HG02970 (cell line): ENCODE data around the gene VIPR1.

Source experiments
- ATAC-seq: cut with Tn5 transposase; IDR thresholded peaks from one replicate; pipeline ENCODE4 v1.9.1; 2021; ENCODE audit warnings: mild to moderate bottlenecking, moderate library complexity, moderate number of reproducible peaks; ENCODE audit not compliant: unreplicated experiment, low FRiP score

Gene VIPR1

DNA sequence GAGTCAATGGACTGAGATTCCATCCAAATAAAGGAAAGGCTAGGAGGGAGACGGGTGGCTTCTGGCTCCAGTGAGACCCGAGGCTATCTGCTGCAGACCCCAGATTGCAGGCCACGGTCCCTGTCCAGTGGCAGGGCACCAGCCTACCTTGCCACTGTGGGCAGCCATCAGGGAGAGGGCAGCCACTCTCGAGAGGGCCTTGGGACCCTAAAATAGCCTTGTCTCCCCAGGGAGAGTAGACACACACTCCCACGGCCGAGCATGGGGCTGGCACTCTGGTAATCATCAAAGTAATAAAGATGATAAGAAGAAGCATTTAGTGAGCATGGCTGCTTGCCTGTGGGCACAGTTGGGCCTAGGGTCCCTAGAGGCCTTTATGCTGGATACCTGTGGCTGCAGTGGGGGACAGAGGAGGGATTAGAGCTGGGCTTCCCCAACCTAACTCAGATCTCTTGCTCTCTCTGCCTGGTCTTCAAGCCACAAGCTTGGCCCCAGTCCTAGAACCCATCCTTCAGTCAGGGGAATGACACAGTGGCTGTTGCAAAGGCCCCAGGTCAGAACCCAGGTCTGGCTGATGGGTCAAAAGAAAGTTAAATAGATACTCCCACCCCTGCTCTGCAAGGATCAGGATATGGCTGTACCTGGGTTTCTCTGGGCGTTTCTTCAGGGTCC is 9.2 kb upstream of the VIPR1 start:
- ATAC-seq: no peak

DNA sequence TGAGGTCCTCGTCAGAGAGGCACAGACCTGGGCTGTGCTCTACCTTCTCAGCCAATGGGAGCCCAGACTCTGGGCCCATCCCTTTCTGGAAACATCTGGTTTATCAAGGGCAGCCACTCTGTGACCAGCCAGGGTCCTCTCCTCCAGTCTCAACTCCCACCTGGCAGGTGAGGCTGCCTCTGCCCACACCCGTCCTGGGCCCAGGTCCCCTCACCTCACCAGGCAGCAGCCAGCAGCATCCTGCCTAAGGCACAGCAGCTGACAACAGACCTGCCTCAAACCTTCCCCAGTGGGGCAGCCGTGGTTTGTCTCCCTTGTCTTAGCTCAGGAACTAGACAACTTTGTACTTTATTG is 8.7 kb upstream of the VIPR1 start:
- no peak for ATAC-seq

DNA sequence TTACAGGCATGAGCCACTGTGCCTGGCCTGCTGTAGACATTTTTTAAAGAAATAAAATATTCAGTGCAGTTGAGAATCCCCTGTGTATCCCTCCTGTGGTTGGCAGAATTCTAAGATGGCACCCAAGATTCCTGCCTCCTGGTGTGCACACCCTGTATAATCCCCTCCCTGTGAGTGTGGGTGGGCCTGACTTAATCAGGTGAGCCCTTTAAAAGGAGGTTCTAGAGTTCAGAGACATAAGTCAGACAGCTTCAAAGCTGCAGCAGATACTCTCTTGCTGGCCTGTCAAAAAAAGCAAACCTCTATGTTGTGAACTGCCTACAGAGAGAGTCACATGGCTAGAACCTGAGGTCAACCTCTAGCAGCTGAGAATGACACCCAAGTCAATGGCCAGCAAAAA is 7.0 kb upstream of the VIPR1 start:
- ATAC-seq: no peak

DNA sequence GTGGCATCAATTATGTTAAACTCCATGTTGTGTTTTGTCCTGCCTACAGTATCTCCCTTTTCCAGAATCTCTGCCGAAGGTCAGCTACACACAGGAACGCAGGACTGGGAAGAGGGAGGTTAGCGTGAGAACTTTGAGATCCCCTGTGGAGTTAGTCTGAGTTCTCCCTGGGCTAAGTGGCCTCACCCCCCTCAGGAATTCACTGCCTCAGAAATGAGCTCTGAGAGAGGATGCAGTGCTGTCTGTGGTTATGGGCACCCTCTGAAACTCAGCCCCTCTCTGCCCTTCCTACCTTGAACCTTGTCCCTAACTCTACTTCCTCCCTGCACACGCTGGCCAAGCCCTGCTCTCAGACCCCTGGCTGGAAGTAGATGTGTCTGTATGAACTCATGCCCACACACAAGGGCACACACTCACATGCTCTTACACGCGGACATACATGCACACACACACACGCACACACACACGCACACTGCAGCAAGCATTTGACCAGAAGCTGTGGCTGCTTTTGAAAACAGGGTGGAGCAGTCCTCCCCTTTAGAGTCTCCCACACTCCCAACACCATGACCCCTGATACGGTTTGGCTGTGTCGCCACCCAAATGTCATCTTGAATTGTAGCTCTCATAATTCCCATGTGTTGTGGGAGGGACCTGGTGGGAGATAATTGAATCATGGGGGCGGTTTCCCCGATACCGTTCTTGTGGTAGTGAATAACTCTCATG is 5.3 kb upstream of the VIPR1 start:
- no peak for ATAC-seq

DNA sequence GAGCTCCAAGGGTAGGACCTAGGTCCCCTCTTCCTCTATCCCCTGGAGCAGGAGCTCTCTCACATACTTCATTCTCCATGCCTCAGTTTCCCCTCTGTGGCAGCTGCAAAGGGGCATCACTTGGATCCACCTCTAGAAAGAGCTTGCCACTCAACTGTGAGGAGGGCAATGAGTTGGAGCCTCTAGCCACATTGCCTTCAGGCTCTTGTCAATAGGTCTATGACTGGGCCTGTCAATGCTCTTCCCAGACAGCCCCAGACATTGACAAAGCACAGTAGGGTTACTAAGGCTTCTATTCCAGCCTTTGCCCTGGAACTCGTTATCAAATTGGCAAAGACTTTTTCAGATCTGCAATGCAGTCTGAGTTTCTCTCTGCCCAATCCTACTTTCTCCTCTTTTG is 4.4 kb upstream of the VIPR1 start:
- ATAC-seq: no peak

DNA sequence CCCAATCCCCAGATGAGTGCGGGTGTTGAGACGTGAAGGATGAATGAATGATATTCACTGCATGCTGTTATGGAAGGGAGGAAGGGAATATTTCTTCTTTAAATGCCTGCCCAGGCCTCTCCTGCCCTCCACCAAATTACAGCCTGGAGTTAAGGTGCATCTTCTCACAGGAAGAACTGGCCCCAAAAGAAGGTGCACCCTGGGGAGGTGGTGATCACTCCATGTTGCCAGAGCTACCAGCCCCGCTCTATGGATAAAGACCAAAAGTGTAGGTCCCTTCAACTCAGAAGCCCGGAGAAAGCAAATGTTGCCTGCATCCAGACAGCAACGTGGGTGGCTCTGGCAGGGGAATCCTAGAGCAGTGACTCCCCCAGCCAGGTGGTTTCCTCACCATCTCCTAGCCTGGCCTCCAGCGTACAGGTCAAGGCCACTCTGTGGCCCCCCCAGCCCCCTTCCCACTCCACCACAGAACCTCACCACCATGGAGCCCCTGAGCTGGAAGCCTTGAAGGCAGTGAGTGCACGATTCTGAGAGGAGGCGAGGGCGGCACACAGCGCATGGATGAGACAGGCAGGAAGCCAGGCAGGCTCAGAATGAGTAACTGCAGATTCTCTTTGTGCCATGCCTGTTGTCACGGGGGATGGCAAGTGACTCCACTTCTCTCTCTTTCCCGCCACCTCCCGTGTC is 3.5 kb upstream of the VIPR1 start:
- no peak for ATAC-seq

DNA sequence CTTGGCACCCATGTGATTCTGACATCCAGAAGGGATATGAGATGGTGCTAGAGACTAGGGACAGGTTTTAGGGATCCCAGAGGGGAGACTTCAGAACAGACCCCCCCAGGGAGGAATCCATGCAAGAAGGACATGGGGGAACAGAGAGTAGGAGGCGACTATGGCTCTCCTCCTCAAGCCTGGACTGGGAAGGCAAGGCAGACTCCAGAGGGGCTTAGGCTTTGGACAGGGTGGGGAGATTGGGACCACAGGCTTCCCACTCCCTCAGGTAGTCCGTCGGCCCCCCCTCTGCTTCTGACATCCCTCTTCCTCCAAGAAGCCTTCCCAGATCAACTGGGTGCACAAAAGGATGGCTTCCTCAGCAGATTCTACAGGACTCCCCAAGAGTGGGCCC is 3.0 kb upstream of the VIPR1 start:
- ATAC-seq: no peak

DNA sequence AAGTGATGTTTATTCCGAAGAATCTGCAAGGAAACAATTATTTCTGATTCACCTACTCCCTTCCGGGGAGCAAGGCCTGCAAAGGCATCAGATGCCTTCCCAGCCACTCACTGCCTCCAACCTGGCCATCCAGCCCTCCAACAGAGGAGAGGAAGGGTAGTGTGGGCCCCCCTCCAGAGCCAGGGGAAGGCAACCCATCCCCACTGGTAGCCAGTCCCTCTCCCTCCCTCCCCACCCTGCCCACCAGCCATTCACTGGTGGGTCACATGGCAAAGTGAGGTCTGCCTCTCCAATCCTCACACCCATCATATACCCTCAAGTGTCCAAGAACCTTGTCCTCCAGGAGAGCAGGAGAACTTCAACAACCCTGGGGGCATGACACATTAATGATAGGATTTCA is 2.4 kb upstream of the VIPR1 start:
- ATAC-seq: no peak

DNA sequence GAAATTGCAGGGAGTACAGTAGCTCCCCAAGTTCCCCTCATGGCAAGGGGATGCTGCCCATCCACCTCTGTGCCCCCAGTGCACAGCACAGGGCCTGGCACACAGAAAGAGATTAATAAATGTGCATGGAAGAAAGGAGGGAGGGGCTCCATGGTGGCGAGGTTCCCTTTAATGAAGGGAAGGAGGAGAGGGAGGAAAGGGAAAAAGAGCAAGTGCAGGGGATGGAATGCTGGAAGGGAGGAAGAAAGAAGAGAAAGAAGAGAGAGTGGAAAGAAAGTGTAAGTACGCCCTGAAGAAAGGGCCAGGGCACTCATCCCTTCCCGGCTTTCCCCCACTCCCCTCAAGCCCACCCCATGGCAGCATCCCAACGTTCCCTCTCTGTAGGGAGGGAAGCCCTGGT is 1.5 kb upstream of the VIPR1 start:
- no peak for ATAC-seq

DNA sequence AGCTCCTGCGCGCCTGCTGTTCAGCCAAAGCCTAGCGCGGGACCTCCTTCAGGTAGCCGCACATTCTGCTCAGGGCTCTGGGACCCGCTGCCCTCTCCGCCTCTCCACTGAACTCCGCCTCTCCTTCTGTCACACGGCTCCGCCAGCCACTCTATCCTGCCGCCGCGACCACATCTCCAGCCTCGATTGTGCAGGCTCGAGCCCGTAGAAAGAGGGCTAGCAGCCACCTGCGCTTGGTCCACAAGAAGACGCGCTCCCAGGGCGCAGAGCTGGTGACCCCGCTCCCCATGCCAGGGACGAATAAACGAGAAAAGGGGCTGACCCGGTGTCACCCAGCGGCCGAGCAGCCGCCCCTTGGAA is 1.1 kb upstream of the VIPR1 start:
- ATAC-seq: no peak

DNA sequence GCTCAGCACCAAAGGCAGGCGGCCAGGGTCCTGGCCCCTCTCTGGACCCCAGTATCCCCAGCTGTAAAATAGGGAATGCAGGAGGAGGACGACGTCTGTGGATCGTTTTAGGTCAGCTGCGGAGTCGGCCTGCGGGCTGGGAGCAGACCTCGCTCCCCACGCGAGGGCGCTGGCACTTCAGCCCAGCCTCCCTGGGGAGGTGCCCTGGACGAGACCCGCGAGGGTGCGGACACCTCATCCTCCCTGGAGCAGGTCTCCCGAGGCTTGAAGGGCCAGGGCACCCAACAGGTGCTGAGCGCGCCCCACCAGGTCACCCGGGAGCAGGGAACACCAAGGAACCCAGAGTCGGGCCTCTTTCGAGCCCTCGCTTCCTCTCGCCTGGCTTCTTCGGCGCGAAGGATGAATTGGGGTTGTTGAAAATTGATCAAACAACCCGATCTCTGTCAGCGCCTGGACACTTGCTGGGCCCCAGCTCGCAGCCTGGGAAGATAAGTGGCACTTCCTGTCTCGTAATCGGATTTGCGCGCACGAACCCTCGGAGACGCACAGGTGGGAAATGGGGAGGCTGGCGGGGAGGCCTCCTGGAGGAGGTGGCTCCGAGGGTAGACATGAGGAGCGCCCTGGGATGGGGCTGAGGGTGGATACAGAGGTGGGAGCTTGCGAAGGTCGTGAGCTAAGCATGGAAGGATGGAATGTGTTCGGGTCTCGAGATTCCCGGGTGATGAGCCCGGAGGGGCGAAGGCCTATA is 588 bp upstream of the VIPR1 start:
- ATAC-seq: no peak

DNA sequence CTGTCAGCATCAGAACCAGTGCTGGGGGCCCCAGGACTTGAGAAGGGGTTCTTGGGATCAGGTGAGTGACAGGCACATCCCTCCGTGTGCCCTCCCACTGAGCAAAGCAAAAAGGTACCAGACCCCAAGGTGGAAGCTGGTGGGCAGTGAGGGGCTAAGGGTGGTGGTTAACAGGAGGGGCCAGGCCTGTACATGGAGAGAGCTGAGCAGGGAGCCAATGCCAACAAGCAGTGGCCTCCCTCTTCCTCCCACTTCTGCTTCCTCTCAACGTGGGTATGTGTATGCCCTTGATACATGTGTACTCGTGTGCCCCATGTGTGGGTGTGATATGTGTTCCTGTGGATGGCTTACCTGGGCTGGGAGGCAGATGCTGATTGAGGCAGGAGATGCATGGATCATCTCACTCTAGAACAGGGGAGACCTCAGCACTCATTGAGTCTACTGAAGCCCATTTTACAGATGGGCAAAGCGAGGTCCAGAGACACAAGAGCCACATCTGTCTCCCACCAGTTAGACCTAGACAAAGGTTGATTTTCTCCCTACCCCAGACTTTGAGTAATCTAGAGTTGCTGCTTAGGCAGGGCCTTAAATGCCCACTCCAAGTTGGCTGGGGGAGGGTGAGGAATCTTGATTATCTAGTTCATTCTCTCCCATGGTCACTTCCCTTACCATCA is 945 bp downstream of the VIPR1 start:
- ATAC-seq: no peak

DNA sequence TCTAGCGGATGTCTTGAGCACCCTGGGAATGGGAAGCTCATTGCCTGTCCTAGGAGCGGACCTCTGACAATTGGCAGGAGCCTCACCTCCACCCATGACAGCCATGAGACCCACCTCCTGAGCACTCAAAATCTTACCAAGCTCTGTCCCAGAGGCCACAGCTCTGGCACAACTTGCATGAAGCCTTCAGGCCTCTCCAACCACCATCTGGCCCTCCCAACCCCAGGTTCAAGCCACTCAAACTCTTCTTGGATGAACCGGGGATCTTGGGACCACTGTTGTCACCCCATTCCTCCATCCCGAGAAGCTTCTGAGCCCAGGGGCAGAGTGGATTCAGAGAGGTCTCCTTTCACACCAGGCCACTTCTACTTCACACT is 1.5 kb downstream of the VIPR1 start:
- no peak for ATAC-seq

DNA sequence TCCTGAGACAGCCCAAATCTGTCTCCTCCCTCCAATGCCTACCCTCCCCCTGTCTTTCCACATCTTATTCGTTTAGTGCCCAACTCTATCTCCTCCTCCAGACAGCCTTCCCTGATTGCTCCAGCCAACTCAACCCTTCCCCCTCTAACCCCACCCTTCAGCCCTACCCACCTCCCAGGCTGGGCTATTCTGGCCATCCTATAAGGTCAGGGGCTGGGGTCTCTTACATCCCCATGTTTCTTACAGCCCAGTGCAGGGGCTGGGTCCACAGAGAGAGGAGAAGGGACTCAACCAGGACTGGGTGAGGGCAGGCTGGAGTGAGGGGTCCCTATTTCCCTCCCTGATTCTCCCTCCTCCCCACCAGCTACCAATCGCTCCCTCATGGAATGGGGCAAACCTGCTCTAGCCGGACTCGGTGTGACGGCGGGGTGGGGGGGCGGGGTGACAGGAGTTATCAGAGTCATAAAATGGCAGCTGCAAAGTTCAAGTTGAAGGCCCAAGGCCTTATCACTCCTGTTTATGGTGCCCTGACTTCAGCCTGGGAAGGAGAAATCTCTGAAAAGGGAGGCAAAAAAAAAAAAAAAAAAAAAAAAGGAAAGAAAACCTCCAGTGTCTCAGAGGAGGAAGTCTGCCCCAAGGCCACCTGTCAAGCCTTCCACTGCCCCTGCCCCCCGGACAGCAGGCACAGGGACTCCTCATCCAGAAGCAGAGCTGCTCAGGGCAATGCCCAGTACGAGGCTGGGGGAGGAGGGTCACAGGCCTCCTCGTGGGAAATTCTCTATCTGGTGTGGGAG is 2.1 kb downstream of the VIPR1 start:
- ATAC-seq: no peak

DNA sequence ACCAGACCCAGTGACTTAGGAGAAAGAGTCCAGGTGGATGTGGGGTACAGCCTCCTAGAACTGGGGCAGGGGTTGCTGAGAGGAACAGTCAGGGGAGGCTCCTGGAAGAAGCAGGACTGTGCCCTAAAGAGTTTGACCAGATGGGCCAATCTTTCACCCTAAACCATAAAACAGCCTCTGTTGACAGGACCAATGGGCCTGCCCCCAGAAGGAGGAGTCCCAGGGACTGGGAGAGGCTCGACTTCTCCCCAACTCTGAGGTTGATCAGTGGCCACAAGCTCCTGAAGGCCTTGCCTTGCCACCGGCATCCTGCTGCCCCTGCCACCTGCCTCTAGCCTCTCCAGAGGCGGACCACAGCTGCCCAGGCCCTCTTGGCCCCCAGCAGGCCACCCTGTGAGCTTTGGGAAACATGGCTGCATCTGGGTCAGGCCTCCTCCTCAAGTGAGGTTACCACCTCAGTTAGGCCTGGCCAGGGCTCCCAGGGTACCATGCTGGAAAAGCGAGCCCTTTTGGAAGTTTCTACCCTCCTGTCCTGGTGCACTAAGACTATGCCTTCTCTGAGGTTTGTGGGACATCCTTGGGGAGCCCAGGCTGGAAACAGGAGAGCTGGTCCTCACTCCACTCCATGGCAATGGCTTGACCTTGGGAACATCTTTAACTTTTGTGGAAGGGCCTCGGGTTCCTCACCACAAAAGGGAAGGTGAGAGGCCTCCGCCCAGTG is 2.8 kb downstream of the VIPR1 start:
- no peak for ATAC-seq

DNA sequence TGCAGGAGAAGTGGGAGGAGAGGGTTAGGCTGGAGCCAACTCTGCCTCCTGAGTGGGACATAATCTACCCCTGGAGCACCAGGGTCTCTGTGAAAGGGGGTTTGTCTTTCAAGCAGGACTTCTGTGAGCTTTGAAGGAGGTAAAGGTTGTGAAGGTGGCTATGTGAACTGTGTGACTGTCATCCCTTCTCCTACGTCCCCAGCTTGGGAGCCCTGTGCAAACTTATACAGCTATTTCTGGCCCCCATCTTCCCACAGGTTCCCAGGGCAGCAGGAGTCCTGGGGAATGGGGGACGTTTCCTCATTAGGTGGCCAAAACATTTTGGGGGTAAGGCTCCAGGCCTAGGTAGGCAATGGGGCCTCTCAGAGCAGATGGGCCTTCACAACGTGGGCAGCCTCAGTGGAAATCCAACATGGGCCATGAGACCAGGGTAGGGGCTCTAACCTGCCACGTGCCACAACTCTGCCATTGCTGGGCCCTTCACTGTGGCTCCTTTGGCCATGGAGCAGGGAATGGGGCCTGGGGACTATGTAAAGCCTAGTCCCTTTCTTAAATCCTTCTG is 3.5 kb downstream of the VIPR1 start:
- no peak for ATAC-seq

DNA sequence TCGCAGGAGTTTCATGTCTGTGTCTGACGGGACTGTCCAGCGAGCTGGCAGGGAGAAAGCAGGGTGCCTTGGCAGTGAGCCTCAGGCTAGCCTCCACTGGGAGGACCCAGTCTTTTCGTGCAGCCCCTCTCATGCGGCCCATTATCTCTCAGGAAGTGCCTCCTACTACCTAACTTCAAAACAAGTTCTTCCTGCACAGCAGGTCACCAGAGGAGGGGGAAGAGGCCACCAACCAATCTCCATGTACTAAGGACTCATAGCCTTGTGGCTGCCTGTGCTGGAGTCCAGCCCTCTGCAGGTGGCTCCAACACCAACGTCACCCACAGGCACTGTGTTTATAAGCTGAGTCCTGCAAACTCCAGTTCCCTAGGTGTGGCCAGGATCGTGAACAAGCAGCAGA is 4.8 kb downstream of the VIPR1 start:
- no peak for ATAC-seq

DNA sequence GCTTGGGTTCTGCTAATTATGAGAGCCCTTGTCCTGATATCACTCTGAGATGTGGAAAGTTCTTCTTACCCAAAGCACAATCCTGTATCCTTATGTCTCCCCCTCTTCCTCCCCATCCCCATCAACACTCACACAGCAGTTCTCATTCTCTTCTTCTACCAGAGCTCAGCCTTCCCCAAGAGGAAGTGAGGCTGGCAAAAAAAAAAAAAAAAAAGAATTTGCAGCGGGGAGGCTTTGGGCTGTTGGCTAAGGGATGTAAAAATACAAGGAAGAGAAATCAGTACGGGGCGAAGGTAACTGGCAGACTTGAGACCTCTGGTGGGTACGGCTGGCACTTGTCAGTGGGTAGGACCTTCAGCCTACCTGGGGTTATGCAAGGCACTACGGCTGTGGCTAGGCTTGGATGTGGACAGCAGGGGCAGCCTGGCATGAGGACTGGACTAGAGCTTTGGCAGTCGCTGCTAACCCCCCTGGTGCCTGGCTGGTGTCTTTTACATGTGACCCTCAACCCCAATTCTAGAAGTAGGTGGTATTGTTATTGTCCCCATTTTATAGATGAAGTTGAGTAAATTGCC is 5.4 kb downstream of the VIPR1 start:
- ATAC-seq: no peak

DNA sequence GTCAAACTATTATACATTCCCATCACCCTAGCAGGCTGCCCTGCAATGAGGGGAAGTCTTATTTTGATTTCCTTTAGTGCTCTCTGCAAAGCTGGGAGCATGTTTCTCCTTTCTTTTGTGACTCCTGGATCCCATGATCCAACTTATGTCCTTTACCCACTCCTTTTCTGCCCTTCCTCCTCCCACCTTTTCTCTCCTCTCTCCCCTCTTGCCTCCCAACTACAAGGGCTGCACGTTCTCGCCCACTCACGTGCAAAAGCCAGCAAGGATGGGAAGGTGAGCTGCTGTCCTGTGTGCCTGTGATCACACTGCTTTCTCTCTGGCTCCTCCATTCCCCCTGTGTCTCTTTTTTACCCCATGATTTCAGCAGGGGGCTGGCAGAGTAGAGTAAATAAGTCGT is 6.1 kb downstream of the VIPR1 start:
- no peak for ATAC-seq
